GM18499 (cell line): ENCODE data around the gene ARFGEF2.
"Not testable (repeated sequence)": the region's sequence is repeated elsewhere in the genome, so short reads cannot be mapped to it uniquely, and the experiment has no call there.

Experiments used
- ATAC-seq: cut with Tn5 transposase; IDR thresholded peaks from one replicate; pipeline ENCODE4 v1.9.1; 2021; ENCODE audit warnings: moderate number of reproducible peaks; ENCODE audit not compliant: insufficient read depth, unreplicated experiment

The ARFGEF2 gene

GRCh38 chr20:48921168-48921882 is at the start of gene ARFGEF2:
ARFGEF2 (plus strand) TSS chr20:48921711; CDS start chr20:48921890, 179 bp downstream.
- no peak for ATAC-seq

- ATAC-seq = no peak
Observed at GRCh38 chr20:48875233-48875913, 46.1 kb upstream of the ARFGEF2 start.

GRCh38 chr20:48875914-48876240 is 45.6 kb upstream of the ARFGEF2 start:
- no peak for ATAC-seq

- ATAC-seq = no peak
Observed at GRCh38 chr20:48877304-48877703, 44.2 kb upstream of the ARFGEF2 start.

- no peak for ATAC-seq
Observed at GRCh38 chr20:48878534-48879248, 42.8 kb upstream of the ARFGEF2 start.

GRCh38 chr20:48879612-48880245 is 41.8 kb upstream of the ARFGEF2 start:
- no peak for ATAC-seq

GRCh38 chr20:48880331-48880730 is 41.2 kb upstream of the ARFGEF2 start:
- no peak for ATAC-seq

GRCh38 chr20:48880981-48881657 is 40.4 kb upstream of the ARFGEF2 start:
- no peak for ATAC-seq

GRCh38 chr20:48885237-48885636 is 36.3 kb upstream of the ARFGEF2 start:
- no peak for ATAC-seq

GRCh38 chr20:48886194-48886593 is 35.3 kb upstream of the ARFGEF2 start:
- no peak for ATAC-seq

- no peak for ATAC-seq
Observed at GRCh38 chr20:48886811-48887210, 34.7 kb upstream of the ARFGEF2 start.

- ATAC-seq = not testable (repeated sequence)
Observed at GRCh38 chr20:48888517-48888916, 33.0 kb upstream of the ARFGEF2 start.

GRCh38 chr20:48889140-48889790 is 32.2 kb upstream of the ARFGEF2 start:
- ATAC-seq = no peak

- no peak for ATAC-seq
Observed at GRCh38 chr20:48891235-48892048, 30.1 kb upstream of the ARFGEF2 start.

GRCh38 chr20:48892049-48892470 is 29.5 kb upstream of the ARFGEF2 start:
- no peak for ATAC-seq

GRCh38 chr20:48892891-48893290 is 28.6 kb upstream of the ARFGEF2 start:
- ATAC-seq = no peak

GRCh38 chr20:48893374-48893773 is 28.1 kb upstream of the ARFGEF2 start:
- no peak for ATAC-seq

GRCh38 chr20:48897305-48898010 is 24.1 kb upstream of the ARFGEF2 start:
- ATAC-seq = no peak
